TTC549 (cell line): ENCODE measurements around the gene GIT2.
"Not testable (repeated sequence)": the region's sequence is repeated elsewhere in the genome, so short reads cannot be mapped to it uniquely, and the experiment has no call there.

Source experiments
- FAIRE-seq: peaks from 2 replicates; lab custom pipeline; 2012; peaks lifted over from hg19 to GRCh38; lab: Jason Lieb, UNC

GIT2 gene, protein sequence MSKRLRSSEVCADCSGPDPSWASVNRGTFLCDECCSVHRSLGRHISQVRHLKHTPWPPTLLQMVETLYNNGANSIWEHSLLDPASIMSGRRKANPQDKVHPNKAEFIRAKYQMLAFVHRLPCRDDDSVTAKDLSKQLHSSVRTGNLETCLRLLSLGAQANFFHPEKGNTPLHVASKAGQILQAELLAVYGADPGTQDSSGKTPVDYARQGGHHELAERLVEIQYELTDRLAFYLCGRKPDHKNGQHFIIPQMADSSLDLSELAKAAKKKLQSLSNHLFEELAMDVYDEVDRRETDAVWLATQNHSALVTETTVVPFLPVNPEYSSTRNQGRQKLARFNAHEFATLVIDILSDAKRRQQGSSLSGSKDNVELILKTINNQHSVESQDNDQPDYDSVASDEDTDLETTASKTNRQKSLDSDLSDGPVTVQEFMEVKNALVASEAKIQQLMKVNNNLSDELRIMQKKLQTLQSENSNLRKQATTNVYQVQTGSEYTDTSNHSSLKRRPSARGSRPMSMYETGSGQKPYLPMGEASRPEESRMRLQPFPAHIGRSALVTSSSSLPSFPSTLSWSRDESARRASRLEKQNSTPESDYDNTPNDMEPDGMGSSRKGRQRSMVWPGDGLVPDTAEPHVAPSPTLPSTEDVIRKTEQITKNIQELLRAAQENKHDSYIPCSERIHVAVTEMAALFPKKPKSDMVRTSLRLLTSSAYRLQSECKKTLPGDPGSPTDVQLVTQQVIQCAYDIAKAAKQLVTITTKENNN

DNA sequence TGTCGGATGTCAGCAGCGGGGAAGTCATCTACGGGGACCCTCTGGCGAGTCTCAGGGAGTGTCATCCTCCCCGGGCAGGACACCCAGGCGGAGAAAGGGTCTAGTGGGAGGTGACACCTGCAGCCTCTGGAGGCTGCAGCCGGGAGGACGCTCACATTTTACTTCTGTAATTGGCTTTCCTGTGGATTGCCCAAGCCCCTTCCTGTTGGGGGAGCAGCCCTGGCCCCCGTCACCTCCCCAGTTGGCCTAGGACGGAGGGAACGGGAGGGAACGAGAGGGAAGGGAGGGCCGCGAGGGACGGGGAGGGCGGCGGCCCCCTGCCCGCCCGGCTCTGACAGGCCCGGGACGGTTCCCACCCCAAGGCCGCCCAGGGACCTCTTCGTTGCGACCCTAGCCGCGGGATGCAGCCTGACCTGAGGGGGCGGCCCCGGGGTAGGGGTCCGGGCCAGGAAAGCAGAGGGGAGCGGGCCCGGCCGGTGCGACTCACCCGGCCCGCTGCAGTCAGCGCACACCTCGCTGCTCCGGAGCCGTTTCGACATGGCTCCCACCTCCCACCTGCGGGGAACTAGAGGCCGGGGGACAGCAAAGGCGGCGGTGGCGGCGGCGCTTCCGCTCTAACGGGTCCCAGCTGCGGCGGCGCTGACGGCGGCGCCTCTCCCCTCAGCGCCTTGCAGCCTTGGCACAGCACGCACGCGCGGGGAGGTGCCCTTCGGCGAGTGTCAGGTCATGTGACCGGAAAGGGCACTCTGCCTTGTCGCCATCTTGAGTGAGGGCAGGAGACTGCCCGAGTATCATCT lies at the start of gene GIT2:
Gene GIT2, minus strand, starts transcription at position 683 of the 797 bp plus-strand sequence. Its CDS starts 144 bp downstream, at position 539.
- FAIRE-seq: no peak

GRCh38 chr12:110042264-110042663 lies 46.1 kb upstream of the GIT2 start:
- no peak for FAIRE-seq

DNA sequence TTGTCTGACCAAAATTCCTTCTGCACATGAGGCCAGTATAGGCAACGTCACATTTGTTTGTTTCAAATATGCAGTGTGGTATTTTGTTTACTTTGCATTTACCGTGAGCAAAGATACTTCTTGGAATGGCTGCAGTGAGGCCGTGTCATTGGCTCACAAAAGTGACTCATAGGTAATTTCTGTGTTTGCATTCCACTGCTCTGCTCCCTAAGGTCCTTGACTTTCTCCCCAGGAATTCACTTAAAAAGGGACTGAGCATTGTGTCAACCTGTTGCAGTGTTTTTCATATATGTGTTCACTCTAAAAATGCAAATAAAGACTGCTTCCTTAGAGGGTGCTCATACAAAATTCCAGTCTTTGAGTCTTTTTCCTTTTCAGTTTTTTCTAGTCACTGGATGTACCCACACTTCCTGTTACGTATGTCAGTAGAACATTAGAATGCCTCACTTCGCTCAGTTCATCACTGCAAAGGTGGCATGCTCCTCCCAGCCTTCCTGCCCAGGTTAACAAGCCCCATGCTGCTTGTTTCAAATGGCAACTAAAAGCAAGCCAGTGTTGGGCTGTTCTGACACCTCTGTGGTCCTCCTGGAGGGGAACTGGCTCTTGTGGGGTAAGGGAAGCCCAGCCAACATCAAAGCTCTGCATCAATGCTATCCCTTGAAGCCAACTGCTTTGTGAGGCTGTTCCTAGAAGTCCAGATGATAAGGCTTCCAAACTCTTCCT lies 43.1 kb upstream of the GIT2 start:
- FAIRE-seq: no peak

DNA sequence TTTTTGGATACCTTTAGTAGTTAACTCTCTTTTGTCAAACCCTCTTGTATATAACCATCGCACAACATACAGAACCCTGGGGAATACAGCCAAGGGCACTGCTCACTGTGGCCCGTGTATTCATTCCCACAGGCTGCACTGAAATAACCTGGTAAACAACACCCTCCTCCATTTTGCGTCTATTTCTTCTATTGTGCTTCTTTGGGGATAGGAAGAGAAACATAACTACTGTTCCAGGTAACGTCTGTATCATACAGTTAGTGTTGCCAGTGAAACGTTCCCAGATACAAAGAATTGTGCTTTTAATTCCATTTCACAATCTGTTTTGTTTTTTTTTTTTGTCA lies 42.5 kb upstream of the GIT2 start:
- no peak for FAIRE-seq

DNA sequence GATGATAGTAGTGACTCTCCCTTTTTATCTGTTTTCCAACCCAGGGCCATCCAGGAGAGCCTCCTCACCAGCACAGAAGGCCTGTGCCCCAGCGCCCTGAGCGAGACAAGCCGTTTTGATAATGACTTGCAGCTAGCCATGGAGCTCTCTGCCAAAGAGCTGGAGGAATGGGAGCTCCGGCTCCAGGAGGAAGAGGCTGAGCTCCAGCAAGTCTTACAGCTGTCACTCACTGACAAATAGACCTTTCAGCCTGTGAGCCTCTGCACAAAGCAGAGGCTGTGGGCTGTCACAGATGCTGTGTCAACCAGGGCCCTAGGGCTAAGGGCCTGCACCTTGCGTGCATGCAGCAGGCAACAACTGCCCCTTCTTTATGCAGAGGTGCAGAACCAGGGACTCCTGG lies 41.1 kb upstream of the GIT2 start:
- no peak for FAIRE-seq

GRCh38 chr12:110035534-110036104 lies 39.5 kb upstream of the GIT2 start:
- FAIRE-seq: no peak

DNA sequence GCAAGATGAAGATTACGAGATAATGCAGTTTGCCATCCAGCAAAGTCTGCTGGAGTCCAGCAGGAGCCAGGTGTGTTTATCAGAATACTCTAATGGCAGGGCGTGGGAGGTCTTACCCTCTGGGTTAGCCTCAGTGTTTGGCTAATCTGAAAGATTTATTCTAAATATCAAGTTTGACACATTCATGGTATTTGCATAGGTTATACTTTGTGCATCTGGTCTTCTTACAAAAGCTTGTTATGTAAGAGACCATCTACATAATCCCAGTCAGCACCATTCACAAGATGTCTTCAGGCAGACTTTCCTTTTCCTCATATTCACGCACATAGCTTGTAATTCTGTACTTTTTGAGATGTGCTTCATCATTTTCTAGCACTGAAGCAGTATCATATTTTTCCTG lies 37.7 kb upstream of the GIT2 start:
- no peak for FAIRE-seq

- FAIRE-seq: no peak
Observed at GRCh38 chr12:110029290-110029815, 33.2 kb upstream of the GIT2 start.

DNA sequence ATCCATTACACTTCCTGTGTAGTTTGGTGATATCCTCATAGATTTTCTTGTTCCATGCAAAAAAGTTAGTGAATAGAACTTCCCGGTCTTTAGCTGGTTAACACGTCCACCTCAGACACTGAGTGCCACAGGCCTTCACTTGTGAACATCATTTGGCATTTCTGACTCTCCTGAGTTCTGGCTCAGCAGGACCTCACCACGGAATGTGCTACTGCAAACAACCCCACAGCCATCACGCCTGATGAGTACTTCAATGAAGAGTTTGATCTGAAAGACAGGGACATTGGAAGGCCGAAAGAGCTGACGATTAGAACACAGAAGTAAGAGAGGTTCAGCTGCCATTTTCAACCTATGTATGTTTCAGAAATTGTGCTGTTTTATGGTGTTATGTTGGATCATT lies 32.2 kb upstream of the GIT2 start:
- FAIRE-seq: no peak

GRCh38 chr12:110024051-110024450 lies 27.9 kb upstream of the GIT2 start:
- no peak for FAIRE-seq

DNA sequence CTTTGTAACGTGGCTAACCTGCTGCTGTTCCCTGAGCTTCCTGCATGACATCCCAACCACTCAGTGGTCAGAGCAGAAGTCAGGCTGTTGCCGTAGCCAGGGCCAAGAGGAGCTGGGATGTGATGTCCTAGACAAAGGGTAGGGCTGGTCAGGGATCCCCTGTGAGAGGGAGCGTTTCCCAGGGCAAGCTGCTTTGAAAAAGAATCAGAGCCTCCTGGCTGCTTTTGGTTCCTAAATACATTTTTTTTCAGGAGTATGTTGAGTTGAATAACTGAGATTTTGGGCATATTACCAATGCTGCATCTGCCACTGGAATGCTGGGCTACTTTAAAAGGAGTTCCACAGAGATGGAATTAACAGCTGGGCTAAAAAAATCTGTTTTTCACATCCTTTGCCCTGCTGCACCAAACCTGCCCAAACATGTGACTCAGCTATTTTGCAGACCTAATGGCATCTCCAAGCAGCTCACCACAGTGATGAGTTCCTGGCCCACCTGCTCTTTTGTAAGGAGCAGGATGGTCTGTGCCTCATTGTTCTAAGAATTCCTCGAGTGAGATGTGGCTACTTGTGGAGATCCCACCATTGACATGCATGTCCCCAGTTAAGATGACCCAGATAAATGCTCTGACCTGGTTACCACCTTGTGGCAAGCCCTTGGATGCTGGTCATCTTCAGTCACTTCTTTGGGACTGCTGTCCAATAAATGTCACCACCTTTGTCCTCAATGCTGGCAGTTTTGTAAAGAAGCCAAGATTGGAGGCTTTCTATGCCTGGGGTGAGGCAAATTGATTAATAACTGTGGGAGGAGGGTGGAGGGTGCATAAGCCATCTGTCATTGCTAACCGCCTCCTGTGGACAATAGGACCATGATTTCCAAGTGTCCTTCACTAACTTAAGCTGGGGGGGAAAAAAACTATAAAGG lies 27.2 kb upstream of the GIT2 start:
- FAIRE-seq: no peak

GRCh38 chr12:110020956-110021355 lies 24.8 kb upstream of the GIT2 start:
- FAIRE-seq: no peak

DNA sequence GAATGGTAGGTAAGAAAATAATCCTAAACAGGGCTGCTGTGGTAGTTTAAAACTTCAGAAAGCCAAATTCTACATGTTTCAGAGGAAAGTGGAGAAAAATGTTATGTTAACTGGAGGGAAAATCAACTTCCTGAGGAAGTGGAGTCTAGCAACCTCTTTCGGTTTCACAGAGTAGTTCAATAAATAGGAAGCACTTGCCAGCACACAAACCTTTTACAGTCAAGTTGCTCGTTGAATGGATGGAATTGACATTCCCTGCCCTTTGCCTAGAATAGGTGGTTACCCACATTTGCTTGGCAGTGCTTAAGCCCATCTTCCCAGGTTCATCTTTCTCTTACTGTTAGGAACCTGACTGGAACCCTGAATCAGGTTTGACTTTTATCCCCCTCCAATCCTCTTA lies 19.0 kb upstream of the GIT2 start:
- no peak for FAIRE-seq

GRCh38 chr12:110012659-110013058 lies 16.5 kb upstream of the GIT2 start:
- no peak for FAIRE-seq

DNA sequence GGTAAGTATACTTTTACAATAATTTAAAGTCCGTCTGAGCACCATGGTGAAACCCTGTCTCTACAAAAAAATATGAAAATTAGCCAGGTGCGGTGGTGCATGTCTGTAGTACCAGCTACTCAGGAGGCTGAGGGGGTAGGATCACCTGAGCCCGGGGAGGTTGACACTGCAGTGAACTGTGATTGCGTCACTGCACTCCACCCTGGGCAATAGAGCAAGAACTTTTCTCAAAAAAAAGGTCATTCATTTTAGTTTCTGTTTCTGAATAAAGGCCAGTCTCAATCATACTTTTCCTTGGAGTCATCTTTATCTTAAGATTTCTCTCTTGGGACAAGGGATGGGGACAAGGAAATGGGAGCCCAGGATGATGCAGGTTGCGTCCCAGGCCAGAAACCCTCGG lies 16.0 kb upstream of the GIT2 start:
- FAIRE-seq: no peak

DNA sequence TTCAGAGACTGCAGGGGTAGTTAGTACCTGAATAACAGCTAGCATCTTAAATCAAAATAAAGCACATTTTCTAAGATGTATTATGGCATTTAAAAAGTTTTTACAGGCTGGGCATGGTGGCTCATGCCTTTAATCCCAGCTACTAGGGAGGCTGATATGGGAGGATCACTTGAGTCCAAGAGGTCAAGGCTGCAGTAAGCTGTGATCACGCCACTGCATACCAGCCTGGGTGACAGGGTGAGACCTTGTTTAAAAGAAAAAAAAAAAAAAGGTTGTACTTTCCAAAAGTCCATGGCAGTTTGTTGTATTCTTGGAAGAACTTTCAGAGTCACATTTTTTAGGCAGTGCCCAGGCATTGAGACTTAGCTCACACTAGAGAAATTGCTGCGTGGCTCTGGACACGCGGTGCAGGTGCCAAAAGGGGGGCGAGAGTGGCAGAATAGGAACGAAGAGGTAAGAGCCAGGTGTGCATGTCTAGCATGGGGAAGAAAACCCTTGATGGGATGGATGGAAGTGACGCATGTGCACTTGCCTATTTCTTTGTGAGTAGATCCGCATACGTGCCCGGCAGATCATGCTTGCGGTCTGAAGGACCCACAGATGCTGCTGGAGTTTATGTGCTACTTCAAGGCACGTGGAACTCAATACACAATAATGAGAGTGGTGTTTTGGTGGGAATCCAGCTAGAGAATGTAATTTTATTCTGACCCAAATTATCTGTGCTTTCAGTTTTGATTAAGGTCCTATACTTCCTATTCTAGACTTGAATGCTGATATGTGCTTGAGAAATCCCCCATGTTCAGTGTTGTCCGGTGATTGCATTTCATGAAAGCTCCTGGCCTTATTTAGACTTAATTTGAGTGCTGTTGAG lies 14.9 kb upstream of the GIT2 start:
- FAIRE-seq: no peak

GRCh38 chr12:110008681-110009398 lies 12.7 kb upstream of the GIT2 start:
- not testable (repeated sequence) for FAIRE-seq

DNA sequence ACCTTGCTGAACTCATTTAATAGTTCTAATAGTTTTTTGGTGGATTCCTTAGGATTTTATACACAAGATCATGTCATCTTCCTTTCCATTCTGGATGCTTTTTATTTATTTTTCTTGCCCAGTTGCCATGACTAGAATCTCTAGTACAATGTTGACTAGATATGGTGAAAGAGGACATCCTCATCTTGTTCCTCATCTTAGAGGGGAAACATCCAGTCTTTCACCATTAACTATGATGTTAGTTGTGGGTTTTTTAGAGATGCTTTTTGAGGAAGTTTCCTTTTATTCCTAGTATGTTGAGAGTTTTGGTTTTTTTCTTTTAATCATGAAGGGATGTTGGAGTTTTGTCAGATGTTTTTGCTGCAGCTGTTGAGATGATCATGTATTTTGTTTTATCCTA lies 11.7 kb upstream of the GIT2 start:
- FAIRE-seq: no peak

DNA sequence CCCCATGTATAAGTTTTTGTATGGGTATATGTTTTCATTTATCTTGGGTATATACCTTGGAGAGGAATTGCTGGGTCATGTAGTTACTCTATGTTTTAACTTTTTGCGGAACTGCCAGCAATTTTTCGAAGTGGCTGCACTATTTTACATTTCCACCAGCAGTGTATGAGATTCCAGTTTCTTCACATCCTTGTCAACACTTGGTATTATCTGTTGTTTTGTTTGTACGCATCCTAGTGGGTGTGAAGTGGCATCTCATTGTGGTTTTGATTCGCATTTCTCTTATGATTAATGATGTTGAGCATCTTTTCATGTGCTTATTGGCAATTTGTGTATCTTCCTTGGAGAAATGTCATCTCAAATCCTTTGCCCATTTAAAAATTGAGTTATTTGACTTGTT lies 9.9 kb upstream of the GIT2 start:
- no peak for FAIRE-seq
